Head of caudate nucleus (tissue), 42 donors: Measurements from ENCODE around the gene PLS1.
"Not testable (repeated sequence)": the region's sequence is repeated elsewhere in the genome, so short reads cannot be mapped to it uniquely, and the experiment has no call there.

Experiments used
- DNase-seq, 42 donors: peaks; one replicate each; pipeline versions ENCODE4 v3.0.0 to v3.0.0-alpha.2; 2020 to 2021; ENCODE audit warnings: mixed read lengths in 7 of 42
- intact Hi-C: fragments of 100-400 bp; cut with DNase I; formaldehyde crosslinking; loops from one replicate; pipeline ENCODE4 v1.15.0; 2022

PLS1 gene

GRCh38 chr3:142592268-142592667, 3.9 kb upstream of the PLS1 start:
- intact Hi-C loops, result loop anchor here (10.0 kb wide), 1 partner anchor 133 kb away; the partner anchor contains the start of gene TRPC1
- DNase-seq, result not testable (repeated sequence)

GRCh38 chr3:142595141-142595540, 1.1 kb upstream of the PLS1 start:
- DNase-seq, result no peak
- intact Hi-C loops, result loop anchor here (10.0 kb wide), 1 partner anchor 130 kb away; the partner anchor contains the start of gene TRPC1

GRCh38 chr3:142595581-142595950, 627 bp upstream of the PLS1 start:
- DNase-seq, result no peak
- intact Hi-C loops, result loop anchor here (10.0 kb wide), 1 partner anchor 129 kb away; the partner anchor contains the start of gene TRPC1

- intact Hi-C loops, result loop anchor here (2.0 to 10.0 kb wide), 2 partner anchors 18 to 128 kb away; partner anchors contain the start of genes ATR and TRPC1
- no peak for DNase-seq
Measured at GRCh38 chr3:142596726-142597088, 514 bp downstream of the PLS1 start.

- intact Hi-C loops, result loop anchor here (2.0 to 10.0 kb wide), 2 partner anchors 19 to 127 kb away; partner anchors contain the start of genes ATR and TRPC1
- no peak for DNase-seq
Measured at GRCh38 chr3:142597906-142598305, 1.7 kb downstream of the PLS1 start.

- DNase-seq, result no peak
- intact Hi-C loops, result no loop called here
Measured at GRCh38 chr3:142601713-142602112, 5.5 kb downstream of the PLS1 start.

- no peak for DNase-seq
- intact Hi-C loops, result no loop called here
Measured at GRCh38 chr3:142602619-142603385, 6.6 kb downstream of the PLS1 start.

GRCh38 chr3:142603386-142603705, 7.2 kb downstream of the PLS1 start:
- intact Hi-C loops, DNase-seq: not testable (repeated sequence)

- intact Hi-C loops, result no loop called here
- no peak for DNase-seq
Measured at GRCh38 chr3:142604940-142605339, 8.7 kb downstream of the PLS1 start.

- DNase-seq, result no peak
- intact Hi-C loops, result no loop called here
Measured at GRCh38 chr3:142608631-142609030, 12.4 kb downstream of the PLS1 start.

GRCh38 chr3:142609136-142609535, 12.9 kb downstream of the PLS1 start:
- DNase-seq, result no peak
- intact Hi-C loops, result no loop called here

- intact Hi-C loops, result no loop called here
- DNase-seq, result no peak
Measured at GRCh38 chr3:142611206-142611605, 15.0 kb downstream of the PLS1 start.

- DNase-seq, result no peak
- intact Hi-C loops, result no loop called here
Measured at GRCh38 chr3:142613491-142613890, 17.3 kb downstream of the PLS1 start.

- no peak for DNase-seq
- intact Hi-C loops, result no loop called here
Measured at GRCh38 chr3:142614059-142614626, 17.9 kb downstream of the PLS1 start.

- intact Hi-C loops, result no loop called here
- DNase-seq, result no peak
Measured at GRCh38 chr3:142615171-142615570, 19.0 kb downstream of the PLS1 start.

- DNase-seq, result peak in 4 of 42 donors; percentile 2 to 19 (median 6)
- intact Hi-C loops, result no loop called here
Measured at GRCh38 chr3:142618917-142619461, 22.8 kb downstream of the PLS1 start.

- intact Hi-C loops, result no loop called here
- no peak for DNase-seq
Measured at GRCh38 chr3:142622405-142622804, 26.2 kb downstream of the PLS1 start.

- DNase-seq, result no peak
- intact Hi-C loops, result no loop called here
Measured at GRCh38 chr3:142623194-142623593, 27.0 kb downstream of the PLS1 start.

GRCh38 chr3:142624341-142625152, 28.4 kb downstream of the PLS1 start:
- intact Hi-C loops, result no loop called here
- DNase-seq, result no peak

- DNase-seq, result no peak
- intact Hi-C loops, result no loop called here
Measured at GRCh38 chr3:142625153-142625440, 28.9 kb downstream of the PLS1 start.
